ENCODE data around the gene DIPK1B.

- TF ChIP-seq, protein P1, sequence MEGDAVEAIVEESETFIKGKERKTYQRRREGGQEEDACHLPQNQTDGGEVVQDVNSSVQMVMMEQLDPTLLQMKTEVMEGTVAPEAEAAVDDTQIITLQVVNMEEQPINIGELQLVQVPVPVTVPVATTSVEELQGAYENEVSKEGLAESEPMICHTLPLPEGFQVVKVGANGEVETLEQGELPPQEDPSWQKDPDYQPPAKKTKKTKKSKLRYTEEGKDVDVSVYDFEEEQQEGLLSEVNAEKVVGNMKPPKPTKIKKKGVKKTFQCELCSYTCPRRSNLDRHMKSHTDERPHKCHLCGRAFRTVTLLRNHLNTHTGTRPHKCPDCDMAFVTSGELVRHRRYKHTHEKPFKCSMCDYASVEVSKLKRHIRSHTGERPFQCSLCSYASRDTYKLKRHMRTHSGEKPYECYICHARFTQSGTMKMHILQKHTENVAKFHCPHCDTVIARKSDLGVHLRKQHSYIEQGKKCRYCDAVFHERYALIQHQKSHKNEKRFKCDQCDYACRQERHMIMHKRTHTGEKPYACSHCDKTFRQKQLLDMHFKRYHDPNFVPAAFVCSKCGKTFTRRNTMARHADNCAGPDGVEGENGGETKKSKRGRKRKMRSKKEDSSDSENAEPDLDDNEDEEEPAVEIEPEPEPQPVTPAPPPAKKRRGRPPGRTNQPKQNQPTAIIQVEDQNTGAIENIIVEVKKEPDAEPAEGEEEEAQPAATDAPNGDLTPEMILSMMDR (conservative IDR thresholded peaks at IDR 0.05; ENCODE audit: low read depth, low read length): peak; percentile 63
- no peak for TF ChIP-seq EZH2 (IDR thresholded peaks at IDR 0.05; ENCODE audit: low read length, unreplicated experiment)
These were observed 14.3 kb downstream of the DIPK1B start for GRCh38 chr9:136726631-136727191.
